Measurements from ENCODE around the gene KCNH2.

DNA sequence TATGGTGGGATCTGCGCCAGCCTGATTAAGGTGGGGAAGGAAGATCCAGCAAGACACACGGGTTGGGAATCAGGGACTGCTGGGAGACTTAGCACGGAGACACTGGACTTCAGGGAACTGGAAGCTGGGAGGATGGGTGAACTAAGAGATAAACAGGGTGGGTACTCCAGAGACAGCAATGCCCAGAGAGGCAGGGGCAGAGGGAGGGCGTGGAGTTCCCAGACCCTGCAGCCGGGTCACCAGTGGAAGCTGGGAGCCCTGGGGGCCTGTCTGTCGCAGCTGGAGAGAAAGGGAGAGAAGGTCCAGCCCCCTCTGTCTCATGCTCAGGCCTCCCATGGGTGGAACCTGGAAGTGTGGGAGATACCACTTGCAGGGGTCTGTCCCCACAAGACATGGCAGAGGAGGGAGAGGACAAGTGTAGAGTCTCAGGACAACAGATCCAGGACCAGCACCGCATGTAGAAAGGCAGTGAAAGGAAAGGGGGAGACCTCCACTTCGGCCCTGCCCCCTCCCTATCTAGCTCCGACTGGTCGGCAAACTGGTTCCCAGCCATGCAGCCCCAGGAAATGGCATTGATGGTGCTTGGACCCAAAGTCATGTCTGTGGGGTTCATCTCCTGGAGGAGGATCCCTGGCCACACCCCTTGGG lies 81.4 kb downstream of the KCNH2 start:
- TF ChIP-seq, protein P1, sequence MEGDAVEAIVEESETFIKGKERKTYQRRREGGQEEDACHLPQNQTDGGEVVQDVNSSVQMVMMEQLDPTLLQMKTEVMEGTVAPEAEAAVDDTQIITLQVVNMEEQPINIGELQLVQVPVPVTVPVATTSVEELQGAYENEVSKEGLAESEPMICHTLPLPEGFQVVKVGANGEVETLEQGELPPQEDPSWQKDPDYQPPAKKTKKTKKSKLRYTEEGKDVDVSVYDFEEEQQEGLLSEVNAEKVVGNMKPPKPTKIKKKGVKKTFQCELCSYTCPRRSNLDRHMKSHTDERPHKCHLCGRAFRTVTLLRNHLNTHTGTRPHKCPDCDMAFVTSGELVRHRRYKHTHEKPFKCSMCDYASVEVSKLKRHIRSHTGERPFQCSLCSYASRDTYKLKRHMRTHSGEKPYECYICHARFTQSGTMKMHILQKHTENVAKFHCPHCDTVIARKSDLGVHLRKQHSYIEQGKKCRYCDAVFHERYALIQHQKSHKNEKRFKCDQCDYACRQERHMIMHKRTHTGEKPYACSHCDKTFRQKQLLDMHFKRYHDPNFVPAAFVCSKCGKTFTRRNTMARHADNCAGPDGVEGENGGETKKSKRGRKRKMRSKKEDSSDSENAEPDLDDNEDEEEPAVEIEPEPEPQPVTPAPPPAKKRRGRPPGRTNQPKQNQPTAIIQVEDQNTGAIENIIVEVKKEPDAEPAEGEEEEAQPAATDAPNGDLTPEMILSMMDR (IDR thresholded peaks at IDR 0.05): no peak
- TF ChIP-seq SIN3A (IDR thresholded peaks at IDR 0.05; ENCODE audit: borderline replicate concordance, insufficient read depth, low read depth, low read length): no peak
- TF ChIP-seq POLR2AphosphoS5 (IDR thresholded peaks at IDR 0.05; ENCODE audit: low read depth, low read length): no peak
